HG03354 (cell line): Measurements from ENCODE around the gene KCNMA1.
"Not testable (repeated sequence)": the region's sequence is repeated elsewhere in the genome, so short reads cannot be mapped to it uniquely, and the experiment has no call there.

Experiments
- ATAC-seq: cut with Tn5 transposase; IDR thresholded peaks from one replicate; pipeline ENCODE4 v1.9.1; 2021; ENCODE audit warnings: mild to moderate bottlenecking; ENCODE audit not compliant: unreplicated experiment, poor library complexity, severe bottlenecking

KCNMA1 gene

GRCh38 chr10:77416311-77417135 lies 221.1 kb downstream of the KCNMA1 start:
- ATAC-seq: no peak

- ATAC-seq: no peak
These were observed 222.2 kb downstream of the KCNMA1 start for GRCh38 chr10:77415313-77415960.

DNA sequence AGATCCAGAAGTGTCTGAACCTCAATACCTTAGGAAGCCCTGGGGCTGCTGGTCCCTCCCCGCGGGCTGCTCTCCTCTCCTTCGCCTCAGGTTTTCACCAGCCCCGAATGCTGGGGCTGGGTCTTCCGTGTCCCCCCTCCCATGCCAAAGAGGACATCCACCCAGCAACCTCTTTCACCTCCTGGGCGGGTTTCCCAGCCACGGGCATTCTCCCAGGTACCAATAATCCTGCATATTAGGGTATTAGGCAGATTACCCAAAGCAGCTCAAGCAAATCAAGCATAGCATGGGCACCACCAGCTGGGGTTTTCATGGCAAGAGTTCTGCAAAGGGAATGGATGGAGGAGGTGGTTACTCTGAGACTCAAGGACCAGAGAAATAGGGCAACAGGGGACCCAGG lies 224.4 kb downstream of the KCNMA1 start:
- ATAC-seq: no peak

DNA sequence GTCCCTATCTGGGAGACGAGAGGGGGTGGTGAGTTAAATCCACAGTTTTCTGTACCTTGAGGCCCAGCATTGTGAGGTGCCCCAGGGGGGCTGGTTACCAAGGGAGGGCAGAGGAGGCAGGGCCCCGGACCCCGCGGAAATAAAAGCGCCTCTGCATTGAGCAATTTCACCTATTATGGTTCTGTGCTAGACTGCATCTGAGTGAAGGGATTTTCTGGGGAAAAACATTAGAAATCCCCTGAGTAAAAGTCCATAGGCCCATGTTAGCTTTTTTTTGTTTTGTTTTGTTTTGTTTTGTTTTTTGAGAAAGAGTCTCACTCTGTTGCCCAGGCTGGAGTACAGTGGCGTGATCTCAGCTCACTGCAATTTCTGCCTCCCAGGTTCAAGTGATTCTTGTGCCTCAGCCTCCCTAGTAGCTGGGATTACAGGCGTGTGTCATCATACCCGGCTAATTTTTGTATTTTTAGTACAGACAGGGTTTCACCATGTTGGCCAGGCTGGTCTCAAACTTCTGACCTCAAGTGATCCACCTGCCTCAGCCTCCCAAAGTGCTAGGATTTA lies 225.0 kb downstream of the KCNMA1 start:
- ATAC-seq: not testable (repeated sequence)

- ATAC-seq: no peak
These were observed 225.8 kb downstream of the KCNMA1 start for GRCh38 chr10:77411805-77412204.

- ATAC-seq: no peak
These were observed 227.1 kb downstream of the KCNMA1 start for GRCh38 chr10:77410523-77410922.

DNA sequence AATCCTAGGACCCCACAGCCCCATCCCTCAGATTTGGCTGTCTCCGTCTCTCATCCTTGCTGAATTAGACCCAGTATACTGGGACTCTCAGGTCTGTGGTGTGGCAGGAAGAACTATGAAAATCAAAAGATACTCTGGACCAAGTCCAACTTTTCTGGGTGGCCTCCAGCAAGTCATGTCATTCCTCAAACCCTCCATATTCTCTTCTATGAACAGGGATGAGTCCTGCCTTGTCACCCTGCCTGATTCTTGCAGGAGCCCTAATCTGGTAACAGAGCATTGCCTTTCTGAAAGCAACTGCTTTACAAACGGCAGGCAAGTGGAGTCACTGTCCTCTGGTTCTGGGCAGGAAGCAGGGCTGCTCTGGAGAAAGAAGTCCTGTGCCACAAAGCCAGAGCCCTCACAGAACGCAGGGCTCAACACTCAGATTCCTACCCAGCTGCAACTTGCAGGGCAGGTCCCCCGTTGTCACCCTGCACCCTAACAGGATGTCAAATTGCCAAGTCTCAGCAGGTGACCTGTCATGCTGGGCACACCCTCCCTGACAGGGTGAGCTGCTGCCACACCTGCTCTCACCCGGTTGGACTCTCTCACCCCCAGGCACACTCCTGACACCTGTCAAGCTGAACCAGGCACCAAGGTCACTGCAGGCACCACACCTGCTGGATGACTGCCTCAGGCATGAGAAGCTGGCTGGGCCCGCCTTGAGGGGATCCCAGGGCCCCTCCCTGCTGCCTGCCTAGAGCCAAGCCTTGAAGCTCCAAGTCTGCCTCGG lies 227.7 kb downstream of the KCNMA1 start:
- ATAC-seq: no peak

- no peak for ATAC-seq
These were observed 229.3 kb downstream of the KCNMA1 start for GRCh38 chr10:77408259-77408658.

GRCh38 chr10:77406764-77407430 lies 230.7 kb downstream of the KCNMA1 start:
- ATAC-seq: no peak

GRCh38 chr10:77405771-77406241 lies 231.8 kb downstream of the KCNMA1 start:
- ATAC-seq: no peak

DNA sequence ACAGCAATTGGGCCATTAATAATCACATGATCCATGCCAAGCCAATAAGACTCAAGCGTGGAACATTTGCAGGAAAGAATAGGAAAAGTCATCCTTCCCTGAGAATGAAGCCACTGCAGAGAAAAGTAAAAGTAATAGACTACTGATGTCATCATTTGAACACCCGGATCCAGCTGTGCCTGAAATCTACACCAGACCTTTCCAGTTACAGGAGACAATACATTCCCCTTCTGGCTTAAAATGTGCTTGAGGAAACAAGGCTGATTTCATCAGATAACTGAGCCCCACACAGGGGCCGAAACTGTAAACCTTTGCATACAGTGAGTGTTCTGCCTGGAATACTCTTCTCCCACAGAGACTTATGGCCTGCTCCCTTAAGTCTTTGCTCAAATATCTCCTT lies 232.8 kb downstream of the KCNMA1 start:
- ATAC-seq: no peak

- ATAC-seq: no peak
These were observed 233.8 kb downstream of the KCNMA1 start for GRCh38 chr10:77403761-77404160.

DNA sequence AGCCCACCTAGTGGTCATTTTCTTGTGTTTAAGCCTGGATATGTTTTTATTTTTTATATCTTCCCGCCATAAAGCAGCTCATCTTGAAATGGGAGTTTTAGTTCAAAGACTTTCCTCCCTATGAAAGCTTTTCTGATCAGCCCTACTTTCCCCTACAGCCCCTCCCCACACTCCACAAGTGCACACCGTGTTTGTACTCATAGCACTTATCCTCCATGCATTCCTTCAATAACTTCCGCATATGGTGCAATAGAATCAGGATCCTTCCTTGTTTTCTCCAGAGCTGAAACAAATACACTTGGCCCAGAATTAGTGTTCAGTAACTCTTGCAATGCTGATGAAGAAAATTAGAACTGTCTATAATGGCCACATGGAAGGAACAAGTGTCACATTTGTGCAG lies 235.9 kb downstream of the KCNMA1 start:
- ATAC-seq: no peak

GRCh38 chr10:77400033-77400432 lies 237.6 kb downstream of the KCNMA1 start:
- no peak for ATAC-seq

DNA sequence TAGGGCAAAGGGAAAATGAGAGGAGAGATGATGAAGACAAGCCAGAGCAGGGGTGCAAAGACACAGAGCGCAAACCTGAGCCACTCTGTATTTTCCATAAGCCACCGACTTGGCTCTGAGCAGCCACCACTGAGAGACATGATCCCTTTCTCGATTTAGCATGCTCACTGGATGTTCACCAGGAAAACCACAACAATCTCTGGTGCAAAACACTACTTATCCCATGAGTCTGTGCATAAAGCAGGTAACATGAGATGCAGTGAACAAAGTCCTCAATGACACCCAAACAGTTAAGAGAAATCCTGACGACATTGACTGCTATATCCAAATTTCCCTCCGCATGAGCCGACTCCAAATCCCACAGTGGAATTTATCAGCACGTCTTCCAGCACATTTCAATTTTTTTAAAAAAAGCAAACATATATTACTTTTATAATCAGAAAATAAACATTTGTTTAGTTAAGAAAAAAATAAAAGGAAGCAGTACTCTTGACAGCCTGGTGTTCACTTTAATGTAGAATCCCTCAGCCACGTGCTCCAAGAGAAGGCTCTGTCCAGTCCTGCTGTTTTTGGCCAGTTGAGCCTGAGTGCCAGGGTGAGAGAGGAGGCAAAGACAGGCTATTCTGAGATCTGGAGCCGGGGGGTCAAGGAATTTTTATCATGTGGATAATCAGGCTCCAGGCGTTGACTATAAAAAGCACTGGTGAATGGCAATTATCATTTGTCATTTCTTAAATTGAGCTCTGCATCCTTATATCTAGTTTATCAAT lies 238.4 kb downstream of the KCNMA1 start:
- ATAC-seq: no peak

GRCh38 chr10:77398558-77398957 lies 239.1 kb downstream of the KCNMA1 start:
- ATAC-seq: no peak

DNA sequence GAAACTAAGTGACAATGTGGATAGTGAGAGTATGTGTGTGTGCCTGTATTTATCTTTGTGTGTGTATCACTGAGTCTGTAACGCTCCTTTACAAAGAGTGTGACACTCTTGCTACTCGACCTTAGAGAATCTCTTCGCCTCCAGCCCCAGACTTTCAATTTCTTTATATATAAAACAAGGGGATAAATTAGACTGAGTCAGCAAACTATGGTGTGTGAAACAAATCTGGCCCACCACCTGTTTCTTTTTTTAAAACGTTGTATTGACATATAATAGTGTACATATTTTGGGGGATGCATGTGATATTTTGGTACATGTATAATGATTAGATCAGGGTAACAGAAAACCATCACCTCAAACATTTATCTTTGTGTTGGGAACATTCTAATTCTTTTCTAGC lies 240.5 kb downstream of the KCNMA1 start:
- ATAC-seq: no peak

GRCh38 chr10:77396290-77396689 lies 241.3 kb downstream of the KCNMA1 start:
- ATAC-seq: no peak
